G401 (cell line): ENCODE measurements around the gene TRAFD1. TPM values are rescaled to one million over a fixed set of nuclear protein-coding genes. Genes with fewer than 3 reads are reported as not detected.
A peak's percentile ranks its signal among the peaks of the same experiment; 100 is the strongest.
"Not testable (repeated sequence)": the region's sequence is repeated elsewhere in the genome, so short reads cannot be mapped to it uniquely, and the experiment has no call there.

Experiments used
- DNase-seq: peaks from one replicate; pipeline ENCODE4 v3.0.0-alpha.2; 2015; ENCODE audit warnings: low spot score
- in situ Hi-C: cut with HindIII; loops from 2 replicates; pipeline ENCODE4 v1.10.0; 2016; ENCODE audit warnings: low sequenced_read_pairs, mixed read lengths
- total RNA-seq: library from RNA; depleted of rRNA; stranded (reverse); fragments of >200 nt; shearing (Covaris generic); gene quantifications from 2 replicates; pipeline ENCODE4 v1.2.3, GENCODE V29; 2014

TRAFD1 gene
- total RNA-seq, 1 experiment from 2014 or later, result 47.3 TPM

DNA sequence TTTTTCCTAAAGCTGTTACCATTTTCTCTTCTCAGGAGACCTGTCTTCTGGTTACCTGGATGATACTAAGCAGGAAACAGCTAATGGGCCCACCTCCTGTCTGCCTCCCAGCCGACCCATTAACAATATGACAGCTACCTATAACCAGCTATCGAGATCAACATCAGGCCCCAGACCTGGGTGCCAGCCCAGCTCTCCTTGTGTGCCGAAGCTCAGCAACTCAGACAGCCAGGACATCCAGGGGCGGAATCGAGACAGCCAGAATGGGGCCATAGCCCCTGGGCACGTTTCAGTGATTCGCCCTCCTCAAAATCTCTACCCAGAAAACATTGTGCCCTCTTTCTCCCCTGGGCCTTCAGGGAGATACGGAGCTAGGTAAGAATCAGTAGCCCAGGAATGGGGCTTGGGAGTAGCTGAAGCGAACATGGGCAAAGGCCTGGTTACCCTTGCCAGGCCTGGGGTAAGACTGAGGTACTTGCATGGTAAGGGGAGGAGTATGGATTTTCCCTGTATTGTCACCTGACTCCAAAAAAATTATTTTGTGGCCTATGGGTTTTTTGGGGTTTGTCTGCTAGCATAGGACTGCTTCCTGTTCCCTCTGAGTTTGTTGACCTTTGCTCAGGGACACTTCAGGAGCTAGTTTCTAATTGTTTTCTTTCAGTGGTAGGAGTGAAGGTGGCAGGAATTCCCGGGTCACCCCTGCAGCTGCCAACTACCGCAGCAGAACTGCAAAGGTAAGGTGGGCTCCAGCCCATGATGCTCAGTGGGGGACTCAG lies 26.6 kb downstream of the TRAFD1 start:
- no peak for DNase-seq
- in situ Hi-C loops, result no loop called here

DNA sequence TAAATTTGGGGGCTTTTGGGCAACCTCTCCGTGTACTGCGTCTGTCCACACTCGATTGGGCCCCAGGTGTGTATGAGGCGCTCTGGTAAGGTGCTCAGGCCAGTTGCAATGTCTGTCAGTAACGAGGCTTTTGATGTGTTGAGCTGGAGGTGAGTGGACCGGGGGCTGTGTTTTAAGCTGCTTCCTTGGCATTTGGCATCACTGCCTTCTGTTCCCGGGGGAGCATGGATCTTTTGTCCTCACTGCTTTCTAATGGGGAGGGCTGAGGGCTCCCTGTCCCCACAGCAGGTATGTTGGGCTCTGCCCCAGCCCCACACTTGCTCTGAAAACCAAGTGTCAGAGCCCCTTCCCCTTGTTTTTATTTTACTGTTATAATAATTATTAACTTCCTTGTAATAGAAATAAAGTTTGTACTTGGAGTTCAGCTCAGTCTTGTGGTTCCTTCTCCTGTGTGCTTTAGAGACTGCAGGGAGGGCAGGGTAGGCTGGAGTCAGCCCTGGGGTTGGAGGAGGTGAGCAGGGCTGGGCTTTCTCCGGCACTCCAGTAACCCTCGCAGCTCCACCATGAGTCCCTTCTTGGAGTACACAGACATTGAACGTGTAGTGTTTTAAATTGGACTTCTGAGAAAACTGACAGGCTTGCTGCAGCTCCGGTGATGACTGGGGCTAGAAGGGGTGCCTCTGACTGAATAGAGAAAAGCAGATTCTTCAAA lies 28.0 kb downstream of the TRAFD1 start:
- in situ Hi-C loops, result no loop called here

DNA sequence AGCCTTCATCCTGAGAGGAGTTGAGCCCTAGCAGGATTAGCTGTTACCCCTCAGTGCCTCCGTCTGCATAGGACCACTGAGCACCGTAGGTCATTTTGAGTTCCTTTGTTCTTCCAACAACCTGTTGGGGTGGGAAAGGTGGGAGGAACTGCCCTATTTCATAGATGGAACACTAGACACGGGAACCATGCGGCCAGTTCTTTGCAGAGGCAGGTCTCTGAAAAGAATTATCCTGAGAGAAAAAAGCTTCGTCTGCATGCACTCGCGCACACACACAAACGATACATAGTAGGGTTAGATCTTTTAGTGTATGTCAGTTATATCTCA lies 28.5 kb downstream of the TRAFD1 start:
- DNase-seq, result no peak
- in situ Hi-C loops, result no loop called here

More for the DNA sequence above, 28.0 kb downstream of the TRAFD1 start:
- no peak for DNase-seq

- in situ Hi-C loops, DNase-seq: not testable (repeated sequence)
These were observed 33.2 kb downstream of the TRAFD1 start for GRCh38 chr12:112158461-112159145.

GRCh38 chr12:112159146-112159541 lies 33.8 kb downstream of the TRAFD1 start:
- no peak for DNase-seq
- in situ Hi-C loops, result no loop called here

DNA sequence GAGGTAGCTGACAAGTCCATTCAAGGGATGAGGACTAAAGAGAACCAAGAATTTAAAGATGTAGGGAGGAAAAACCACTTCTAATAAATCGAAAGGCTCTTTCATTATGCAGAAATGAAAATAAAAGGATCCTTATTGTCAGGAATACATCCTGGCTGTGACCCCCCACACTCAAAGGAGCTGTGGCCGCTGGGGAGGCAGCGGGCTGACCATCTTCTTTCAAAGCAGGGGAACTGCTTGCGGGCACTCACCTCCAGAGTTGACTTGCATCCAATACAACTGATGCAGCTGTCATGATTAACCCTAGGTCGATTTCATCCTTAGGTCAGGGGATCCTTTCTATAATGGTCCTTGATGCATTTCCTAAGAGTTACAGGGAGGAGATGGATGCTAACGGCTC lies 35.3 kb downstream of the TRAFD1 start:
- in situ Hi-C loops, result no loop called here
- no peak for DNase-seq

DNA sequence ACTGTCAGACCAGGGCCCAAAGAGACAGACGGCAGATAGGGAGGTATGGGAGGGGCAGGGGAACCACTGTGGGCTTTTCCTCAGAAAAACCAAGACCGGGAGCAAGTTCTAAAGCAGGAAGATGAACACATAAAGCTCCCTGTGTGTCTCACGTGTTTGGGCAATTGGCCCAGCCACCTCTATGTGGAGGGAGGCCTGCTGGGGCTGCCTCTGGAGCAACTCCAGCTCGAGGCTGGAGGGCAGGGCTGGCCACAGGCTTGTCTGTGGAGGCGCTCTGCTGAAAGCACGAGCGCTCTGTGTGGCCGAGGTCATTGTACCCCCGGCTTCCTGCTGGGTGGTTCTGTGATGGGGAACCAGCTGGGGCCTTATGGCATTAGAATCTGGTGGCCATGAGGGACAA lies 36.4 kb downstream of the TRAFD1 start:
- peak; percentile 42 for DNase-seq
- in situ Hi-C loops, result no loop called here

- in situ Hi-C loops, result no loop called here
- DNase-seq, result no peak
These were observed 37.0 kb downstream of the TRAFD1 start for GRCh38 chr12:112162241-112162790.

DNA sequence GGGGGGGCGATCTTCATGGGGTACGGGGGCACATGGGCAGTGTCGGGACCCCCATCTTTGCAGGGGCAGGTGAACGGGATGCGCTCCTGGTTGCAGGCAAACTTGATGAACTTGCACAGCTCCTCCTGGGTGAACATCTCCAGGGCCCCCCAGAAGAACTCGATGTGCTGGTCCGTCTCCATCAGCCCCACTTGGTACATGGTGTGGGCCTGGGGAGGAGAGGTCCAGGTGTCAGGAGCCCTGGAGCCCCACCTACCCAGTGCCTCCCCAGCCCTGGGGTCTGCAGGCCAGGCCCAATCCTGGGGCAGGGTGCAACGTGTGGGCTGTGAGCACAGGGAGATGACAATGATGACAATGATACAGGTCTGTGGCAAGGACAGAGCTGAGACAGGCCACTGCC lies 37.7 kb downstream of the TRAFD1 start:
- in situ Hi-C loops, result no loop called here
- DNase-seq, result no peak

- in situ Hi-C loops, result no loop called here
- DNase-seq, result no peak
These were observed 38.2 kb downstream of the TRAFD1 start for GRCh38 chr12:112163471-112163991.

DNA sequence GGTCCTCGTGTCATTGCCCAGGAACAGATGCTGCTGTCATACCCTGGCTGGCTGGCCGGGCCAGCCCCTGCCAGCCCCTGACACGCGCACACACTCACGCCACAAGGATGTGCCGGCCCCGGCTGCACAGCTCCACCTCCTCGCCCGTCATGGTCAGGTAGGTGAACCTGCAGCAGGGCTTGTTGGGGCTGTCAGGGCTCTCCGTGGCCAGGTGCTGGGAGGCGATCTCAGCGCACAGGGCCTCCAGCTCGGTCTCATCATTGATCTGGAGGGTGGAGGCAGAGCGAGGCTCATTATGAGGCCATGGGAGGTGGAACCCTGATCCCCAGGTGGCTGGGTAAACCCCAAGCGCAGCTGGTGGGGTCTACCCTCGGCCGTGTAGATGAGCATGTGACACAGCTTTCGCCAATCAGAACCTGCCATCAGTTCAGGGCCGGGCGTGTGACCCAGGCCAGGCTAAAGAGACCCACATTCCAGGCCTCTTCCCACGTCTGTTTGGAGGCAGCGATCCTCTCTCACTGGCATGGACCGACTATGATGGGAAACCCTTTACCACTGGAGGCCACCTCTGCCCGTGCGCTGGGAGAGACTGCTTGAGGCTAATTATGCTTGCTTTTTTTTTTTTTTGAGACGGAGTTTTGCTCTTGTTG lies 38.8 kb downstream of the TRAFD1 start:
- in situ Hi-C loops, result no loop called here

GRCh38 chr12:112165624-112166023 lies 40.3 kb downstream of the TRAFD1 start:
- in situ Hi-C loops, result no loop called here
- no peak for DNase-seq

More for the DNA sequence above, 38.8 kb downstream of the TRAFD1 start:
- no peak for DNase-seq

GRCh38 chr12:112166051-112167015 lies 41.0 kb downstream of the TRAFD1 start:
- no peak for DNase-seq
- in situ Hi-C loops, result no loop called here

DNA sequence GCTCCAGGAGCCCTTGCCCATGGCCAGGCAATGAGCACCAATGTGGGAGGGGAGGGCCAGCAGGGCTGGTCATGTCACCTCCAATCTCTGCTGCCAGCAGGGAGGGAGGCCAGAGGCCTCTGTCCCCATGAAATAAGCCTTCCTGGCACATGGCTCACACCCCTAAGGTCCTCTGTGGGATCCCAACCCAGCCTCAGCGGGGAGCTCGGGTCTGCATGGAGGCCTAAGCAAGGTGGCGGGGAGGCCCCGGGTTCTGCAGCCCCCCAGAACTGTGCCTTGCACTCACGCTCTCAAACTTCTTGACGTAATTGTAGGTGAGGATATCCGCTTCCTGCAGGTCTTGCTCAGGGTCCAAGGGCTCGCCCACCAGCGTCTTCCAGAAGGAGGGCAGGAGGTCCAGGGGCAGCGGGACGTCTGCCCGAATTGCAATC lies 41.7 kb downstream of the TRAFD1 start:
- DNase-seq, result no peak
- in situ Hi-C loops, result no loop called here

DNA sequence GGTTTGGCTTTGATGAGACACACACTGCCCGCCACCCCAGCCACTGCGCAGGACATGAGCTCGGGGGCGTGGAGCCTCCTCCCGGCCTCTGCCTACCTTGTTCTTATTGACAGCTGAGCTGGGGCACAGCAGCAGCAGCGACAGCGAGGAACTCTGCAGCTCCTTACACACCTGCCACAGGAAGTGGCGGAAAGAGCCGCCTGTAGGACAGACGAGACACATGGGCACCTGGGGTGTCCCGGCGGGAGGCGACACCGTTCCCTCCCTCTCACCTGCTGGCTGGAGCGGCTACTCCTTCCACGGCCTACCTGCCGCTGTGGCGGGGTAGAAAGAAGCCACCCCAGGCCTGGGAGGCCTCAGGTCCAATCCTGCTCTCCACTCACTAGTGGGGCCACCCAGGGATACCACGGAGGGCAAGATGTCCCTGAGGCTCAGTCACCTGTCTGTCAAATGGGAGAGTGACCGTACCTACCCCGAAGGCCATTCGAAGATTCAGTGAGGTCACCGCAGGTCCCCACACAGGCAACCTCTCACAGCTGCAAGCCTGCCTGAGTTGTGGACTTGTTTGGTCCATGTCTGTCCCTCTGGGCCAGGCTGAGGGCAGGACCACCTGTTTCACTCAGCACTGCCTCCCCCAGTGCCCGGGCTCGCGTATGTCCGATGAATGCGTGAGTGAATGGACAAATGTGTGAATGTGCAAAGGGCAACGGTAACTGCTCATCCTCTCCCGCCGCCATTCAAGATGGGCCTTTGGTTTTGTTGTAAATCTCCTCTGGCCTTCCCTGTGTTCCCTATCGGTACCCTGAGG lies 42.6 kb downstream of the TRAFD1 start:
- in situ Hi-C loops, result no loop called here
- DNase-seq, result no peak

- in situ Hi-C loops, result no loop called here
- DNase-seq, result no peak
These were observed 43.2 kb downstream of the TRAFD1 start for GRCh38 chr12:112168561-112168971.

- in situ Hi-C loops, result no loop called here
- no peak for DNase-seq
These were observed 44.0 kb downstream of the TRAFD1 start for GRCh38 chr12:112169161-112169872.
